AG10803 (cell line): Measurements from ENCODE around the gene OPN1MW3.
"Not testable (repeated sequence)": the region's sequence is repeated elsewhere in the genome, so short reads cannot be mapped to it uniquely, and the experiment has no call there.

Source experiments
- DNase-seq: peaks from one replicate; pipeline ENCODE4 v3.0.0; 2010; ENCODE audit warnings: low read depth
- H3K4me3 ChIP-seq: 2 replicates; pipeline ENCODE4 v1.5.1; 2011; ENCODE audit warnings: mild to moderate bottlenecking, low read length, control low read depth

OPN1MW3 gene

DNA sequence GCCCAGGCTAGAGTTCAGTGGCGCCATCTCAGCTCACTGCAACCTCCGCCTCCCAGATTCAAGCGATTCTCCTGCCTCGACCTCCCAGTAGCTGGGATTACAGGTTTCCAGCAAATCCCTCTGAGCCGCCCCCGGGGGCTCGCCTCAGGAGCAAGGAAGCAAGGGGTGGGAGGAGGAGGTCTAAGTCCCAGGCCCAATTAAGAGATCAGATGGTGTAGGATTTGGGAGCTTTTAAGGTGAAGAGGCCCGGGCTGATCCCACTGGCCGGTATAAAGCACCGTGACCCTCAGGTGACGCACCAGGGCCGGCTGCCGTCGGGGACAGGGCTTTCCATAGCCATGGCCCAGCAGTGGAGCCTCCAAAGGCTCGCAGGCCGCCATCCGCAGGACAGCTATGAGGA is at the start of gene OPN1MW3:
TSS of gene OPN1MW3 (plus strand) at position 301 of the 400 bp plus-strand sequence. CDS start at position 339, 38 bp downstream.
- H3K4me3 ChIP-seq, DNase-seq: not testable (repeated sequence)

DNA sequence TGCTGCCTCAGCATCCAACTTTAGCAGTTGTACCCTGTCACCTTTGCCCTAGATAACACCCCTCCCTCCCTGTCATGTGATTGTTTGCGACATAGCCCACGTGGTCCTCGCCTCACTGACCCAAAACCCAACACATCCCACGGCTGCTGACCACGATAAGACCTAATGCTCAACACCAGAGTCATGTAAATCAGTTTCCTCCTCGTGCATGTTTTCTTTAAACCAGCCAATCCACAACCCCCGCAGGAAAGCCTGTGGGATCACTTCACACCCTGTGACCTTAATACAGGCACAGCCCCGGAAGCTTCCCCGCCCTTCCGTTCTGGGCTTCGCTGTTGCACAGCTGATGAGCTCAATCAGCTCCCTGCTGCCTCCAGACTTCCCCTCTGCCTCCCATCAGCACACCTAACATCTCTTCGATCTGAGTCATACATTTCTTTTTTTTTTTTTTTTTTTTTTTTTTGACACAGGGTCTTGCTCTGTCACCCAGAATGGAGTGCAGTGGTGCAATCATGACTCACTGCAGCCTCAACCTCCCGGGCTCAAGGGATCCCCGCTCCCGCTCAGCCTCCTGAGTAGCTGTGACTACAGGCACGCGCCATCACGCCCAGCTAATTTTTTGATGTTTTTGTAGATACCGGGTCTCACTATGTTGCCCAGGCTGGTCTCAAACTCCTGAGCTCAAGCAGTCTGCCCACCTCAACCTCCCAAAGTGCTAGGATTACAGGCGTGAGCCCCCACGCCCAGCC is 47.5 kb upstream of the OPN1MW3 start:
- DNase-seq, H3K4me3 ChIP-seq: not testable (repeated sequence)

DNA sequence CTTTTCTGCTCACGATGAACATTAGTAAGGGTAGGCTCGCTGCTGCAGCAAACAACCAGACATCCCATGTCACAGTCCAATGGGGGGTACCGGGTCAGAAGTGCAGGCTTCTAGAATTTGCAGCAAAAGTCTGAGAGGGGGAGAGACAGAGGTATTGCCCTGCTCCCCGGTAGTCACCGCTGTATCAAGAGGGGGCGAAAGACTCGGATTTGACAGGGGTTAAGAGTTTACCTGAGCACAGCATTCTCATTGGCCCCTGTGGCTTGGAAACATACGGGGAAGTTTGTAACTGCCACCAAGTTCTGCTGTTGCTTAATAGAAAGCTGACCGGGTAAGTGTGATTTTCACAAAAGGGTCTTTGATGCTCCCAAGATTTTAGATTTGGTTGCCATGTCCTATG is 46.3 kb upstream of the OPN1MW3 start:
- H3K4me3 ChIP-seq, DNase-seq: not testable (repeated sequence)

DNA sequence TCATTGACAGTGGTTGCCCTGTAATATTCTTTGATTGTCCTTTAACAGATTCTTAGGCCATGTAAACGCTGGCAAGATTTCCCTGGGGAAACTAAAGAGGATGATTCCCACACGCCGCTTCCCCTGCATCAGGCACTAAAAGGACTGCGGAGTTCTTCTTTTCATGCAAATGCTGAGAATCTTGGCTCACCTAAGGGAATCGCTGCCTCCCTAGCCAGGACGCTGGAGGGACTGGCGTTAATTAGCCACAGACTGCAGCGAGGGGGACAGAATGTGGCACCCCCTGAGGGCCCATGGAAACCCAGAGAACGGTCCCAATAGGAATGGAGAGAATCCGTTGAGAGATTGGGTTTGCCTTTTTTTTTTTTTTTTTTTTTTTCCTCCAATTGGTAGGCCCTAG is 45.9 kb upstream of the OPN1MW3 start:
- DNase-seq, H3K4me3 ChIP-seq: not testable (repeated sequence)

DNA sequence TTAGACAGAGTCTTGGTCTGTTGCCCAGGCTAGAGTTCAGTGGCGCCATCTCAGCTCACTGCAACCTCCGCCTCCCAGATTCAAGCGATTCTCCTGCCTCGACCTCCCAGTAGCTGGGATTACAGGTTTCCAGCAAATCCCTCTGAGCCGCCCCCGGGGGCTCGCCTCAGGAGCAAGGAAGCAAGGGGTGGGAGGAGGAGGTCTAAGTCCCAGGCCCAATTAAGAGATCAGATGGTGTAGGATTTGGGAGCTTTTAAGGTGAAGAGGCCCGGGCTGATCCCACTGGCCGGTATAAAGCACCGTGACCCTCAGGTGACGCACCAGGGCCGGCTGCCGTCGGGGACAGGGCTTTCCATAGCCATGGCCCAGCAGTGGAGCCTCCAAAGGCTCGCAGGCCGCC is 37.9 kb upstream of the OPN1MW3 start, which contains the start of gene OPN1MW2:
TSS of gene OPN1MW2 (plus strand) at position 301 of the 400 bp plus-strand sequence. CDS start at position 361, 60 bp downstream.
- not testable (repeated sequence) for DNase-seq, H3K4me3 ChIP-seq

DNA sequence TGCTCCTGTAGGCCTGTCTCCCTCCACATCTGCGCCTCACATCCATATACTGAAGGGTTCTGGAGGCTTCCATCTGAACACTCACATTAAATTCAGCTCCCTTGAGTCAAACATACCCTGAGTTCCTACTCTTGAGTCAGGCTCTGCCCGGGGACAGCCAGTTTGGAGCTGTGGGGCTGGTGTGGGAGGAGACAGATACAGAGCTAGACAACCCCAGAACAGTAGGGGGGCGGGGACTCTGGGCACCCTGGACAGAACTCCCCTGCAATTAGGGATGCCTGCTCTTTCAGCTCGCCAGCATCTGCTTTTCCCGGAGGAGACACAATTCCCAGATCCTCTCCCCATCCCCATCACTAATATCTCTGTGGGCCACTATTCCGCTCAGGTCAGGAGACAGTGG is 32.1 kb upstream of the OPN1MW3 start:
- H3K4me3 ChIP-seq, DNase-seq: not testable (repeated sequence)

DNA sequence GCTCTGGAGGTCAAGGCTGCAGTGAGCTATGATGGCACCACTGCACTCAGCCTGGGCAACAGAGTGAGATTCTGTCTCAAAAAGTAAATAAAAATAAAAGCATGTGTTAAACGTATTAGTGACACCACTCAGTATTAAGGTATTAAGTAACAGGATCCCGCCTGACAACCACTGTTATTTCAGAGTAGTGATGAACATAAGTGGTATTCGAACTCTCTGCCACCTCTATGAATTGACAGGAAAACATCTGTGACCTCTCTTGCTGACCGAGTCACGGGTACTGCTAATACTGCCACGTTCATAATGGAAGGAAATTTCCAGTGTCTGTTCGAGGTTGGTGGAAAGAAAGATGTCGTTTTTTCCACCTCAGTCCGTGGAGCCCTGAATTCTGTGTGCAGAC is 30.7 kb upstream of the OPN1MW3 start:
- not testable (repeated sequence) for DNase-seq, H3K4me3 ChIP-seq

DNA sequence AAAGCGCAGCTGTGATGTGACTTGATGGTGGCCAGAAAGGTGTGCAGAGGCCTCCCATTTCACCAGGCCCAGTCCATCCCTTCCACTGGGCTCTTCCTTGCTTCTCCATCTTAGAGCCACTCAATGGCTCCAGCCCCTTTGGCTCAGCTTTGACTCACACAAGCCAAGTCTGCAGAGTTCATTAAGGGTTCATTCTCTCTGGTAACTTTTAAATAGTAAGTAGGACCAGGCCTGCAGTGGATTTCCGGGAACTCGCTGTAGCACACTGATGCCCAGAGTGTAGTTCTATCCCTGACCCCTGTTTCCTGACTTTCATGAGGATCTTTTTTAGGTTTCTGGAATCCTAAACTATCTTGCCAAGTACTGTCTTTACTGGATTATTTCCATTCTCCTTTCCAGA is 25.9 kb upstream of the OPN1MW3 start:
- not testable (repeated sequence) for H3K4me3 ChIP-seq, DNase-seq

DNA sequence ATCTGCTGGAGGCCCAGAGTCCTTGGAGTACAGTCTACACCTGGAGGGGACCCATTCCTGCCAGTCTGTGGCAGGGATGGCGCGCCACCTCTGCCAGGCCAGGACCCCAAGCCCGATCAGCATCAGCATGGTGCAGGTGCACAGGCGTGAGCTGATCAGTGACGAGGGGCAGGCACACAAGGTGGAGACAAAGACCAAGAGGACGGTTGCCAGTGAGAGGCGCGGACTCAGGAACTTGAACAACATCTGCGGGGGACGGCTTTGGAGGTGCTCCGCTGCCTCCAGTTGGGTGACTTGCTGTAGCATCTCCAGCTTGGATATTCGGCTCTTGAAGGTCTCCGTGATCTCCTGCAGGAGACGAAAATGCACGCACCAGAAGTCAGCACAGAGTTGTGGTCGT is 23.8 kb upstream of the OPN1MW3 start:
- DNase-seq, H3K4me3 ChIP-seq: not testable (repeated sequence)

DNA sequence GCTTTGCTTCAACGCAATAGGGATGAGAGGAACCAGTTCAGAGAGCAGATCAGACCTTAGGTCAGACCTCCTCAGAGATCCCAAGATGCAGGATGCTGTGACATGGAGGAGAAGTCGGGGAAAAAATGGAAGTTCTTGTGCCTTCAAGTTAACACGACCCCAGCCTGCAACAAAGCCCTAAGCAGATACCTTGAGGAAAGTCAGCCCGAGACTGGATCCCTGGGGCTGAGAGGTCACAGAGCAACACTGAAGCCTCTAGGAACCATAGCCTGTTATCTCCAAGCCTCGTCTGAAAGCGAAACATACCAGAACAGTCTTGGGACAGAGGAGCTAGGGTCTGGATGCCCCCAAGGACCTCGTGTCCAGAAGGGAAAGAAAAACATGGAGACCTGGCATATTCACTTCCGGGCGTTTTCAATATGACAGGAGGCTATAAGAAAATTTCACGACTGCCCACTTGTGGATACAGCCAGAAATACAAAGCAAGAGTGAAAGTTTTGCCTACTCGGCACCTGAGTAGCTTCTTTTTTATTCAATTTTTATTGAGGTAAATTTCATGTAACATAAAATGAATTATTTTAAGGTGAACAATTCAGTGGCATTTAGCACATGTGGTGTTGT is 18.3 kb upstream of the OPN1MW3 start:
- not testable (repeated sequence) for H3K4me3 ChIP-seq, DNase-seq

DNA sequence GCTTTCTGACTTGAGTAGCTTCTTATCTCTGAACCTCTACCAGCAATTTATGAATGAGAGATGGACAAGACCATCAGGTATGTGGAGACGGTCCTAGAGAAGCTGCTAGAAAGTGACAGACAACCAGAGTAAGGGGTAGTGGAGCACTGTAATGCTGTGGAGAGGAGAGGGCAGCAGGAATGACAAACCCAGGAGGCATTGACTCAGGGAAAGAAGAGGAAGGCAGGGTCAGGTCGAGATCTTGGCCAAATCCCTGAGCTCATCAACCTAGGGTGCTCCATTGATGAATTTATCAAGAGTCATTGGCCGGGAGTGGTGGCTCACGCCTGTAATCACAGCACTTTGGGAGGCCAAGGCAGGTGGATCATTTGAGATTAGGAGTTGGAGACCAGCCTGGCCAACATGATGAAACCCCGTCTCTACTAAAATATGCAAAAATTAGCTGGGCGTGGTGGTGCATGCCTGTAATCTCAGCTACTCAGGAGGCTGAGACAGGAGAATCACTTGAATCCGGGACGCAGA is 17.3 kb upstream of the OPN1MW3 start:
- not testable (repeated sequence) for DNase-seq, H3K4me3 ChIP-seq

DNA sequence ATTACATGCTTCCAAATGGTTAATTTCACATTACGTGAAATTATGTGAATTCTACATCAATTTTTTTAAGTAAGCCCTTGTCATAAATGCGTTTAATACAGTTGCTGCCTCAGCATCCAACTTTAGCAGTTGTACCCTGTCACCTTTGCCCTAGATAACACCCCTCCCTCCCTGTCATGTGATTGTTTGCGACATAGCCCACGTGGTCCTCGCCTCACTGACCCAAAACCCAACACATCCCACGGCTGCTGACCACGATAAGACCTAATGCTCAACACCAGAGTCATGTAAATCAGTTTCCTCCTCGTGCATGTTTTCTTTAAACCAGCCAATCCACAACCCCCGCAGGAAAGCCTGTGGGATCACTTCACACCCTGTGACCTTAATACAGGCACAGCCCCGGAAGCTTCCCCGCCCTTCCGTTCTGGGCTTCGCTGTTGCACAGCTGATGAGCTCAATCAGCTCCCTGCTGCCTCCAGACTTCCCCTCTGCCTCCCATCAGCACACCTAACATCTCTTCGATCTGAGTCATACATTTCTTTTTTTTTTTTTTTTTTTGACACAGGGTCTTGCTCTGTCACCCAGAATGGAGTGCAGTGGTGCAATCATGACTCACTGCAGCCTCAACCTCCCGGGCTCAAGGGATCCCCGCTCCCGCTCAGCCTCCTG is 9.9 kb upstream of the OPN1MW3 start:
- not testable (repeated sequence) for H3K4me3 ChIP-seq, DNase-seq

DNA sequence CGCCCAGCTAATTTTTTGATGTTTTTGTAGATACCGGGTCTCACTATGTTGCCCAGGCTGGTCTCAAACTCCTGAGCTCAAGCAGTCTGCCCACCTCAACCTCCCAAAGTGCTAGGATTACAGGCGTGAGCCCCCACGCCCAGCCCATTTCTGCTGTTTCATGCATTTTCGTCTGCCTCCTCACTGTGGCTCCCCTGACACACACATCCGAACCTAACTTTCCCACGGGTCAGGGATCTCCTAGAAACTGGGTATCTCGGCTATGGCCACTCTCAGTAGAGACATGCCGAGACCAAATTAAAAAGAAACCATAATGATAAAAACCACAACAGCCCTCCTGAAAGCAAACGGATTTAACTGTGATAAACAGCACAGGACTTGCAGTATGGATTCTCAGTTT is 9.3 kb upstream of the OPN1MW3 start:
- DNase-seq, H3K4me3 ChIP-seq: not testable (repeated sequence)

DNA sequence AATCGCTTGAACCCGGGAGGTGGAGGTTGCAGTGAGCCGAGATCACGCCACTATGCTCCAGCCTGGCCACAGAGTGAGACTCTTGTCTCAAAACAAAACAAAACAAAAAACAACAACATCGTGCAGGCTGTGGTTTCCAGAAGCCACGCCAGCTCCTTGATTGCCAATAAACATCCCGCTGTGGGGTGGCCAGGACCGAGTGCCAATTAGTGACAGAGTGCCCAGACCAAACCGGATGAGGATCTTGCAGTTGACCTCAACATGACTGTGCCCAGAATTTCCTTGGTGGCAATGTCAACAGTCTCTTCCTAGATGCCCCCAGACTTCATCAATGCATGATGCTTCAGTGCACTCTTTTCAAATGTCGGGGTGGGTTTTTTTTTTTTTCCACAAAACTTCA is 1.3 kb downstream of the OPN1MW3 start:
- not testable (repeated sequence) for DNase-seq

DNA sequence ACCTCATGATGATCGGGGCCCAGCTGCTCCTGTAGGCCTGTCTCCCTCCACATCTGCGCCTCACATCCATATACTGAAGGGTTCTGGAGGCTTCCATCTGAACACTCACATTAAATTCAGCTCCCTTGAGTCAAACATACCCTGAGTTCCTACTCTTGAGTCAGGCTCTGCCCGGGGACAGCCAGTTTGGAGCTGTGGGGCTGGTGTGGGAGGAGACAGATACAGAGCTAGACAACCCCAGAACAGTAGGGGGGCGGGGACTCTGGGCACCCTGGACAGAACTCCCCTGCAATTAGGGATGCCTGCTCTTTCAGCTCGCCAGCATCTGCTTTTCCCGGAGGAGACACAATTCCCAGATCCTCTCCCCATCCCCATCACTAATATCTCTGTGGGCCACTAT is 5.7 kb downstream of the OPN1MW3 start:
- DNase-seq, H3K4me3 ChIP-seq: not testable (repeated sequence)

More for the DNA sequence above, 1.3 kb downstream of the OPN1MW3 start:
- H3K4me3 ChIP-seq = not testable (repeated sequence)

DNA sequence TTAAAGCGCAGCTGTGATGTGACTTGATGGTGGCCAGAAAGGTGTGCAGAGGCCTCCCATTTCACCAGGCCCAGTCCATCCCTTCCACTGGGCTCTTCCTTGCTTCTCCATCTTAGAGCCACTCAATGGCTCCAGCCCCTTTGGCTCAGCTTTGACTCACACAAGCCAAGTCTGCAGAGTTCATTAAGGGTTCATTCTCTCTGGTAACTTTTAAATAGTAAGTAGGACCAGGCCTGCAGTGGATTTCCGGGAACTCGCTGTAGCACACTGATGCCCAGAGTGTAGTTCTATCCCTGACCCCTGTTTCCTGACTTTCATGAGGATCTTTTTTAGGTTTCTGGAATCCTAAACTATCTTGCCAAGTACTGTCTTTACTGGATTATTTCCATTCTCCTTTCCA is 11.9 kb downstream of the OPN1MW3 start:
- not testable (repeated sequence) for DNase-seq, H3K4me3 ChIP-seq

DNA sequence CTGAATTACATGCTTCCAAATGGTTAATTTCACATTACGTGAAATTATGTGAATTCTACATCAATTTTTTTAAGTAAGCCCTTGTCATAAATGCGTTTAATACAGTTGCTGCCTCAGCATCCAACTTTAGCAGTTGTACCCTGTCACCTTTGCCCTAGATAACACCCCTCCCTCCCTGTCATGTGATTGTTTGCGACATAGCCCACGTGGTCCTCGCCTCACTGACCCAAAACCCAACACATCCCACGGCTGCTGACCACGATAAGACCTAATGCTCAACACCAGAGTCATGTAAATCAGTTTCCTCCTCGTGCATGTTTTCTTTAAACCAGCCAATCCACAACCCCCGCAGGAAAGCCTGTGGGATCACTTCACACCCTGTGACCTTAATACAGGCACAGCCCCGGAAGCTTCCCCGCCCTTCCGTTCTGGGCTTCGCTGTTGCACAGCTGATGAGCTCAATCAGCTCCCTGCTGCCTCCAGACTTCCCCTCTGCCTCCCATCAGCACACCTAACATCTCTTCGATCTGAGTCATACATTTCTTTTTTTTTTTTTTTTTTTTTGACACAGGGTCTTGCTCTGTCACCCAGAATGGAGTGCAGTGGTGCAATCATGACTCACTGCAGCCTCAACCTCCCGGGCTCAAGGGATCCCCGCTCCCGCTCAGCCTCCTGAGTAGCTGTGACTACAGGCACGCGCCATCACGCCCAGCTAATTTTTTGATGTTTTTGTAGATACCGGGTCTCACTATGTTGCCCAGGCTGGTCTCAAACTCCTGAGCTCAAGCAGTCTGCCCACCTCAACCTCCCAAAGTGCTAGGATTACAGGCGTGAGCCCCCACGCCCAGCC is 27.3 kb downstream of the OPN1MW3 start:
- not testable (repeated sequence) for DNase-seq, H3K4me3 ChIP-seq

DNA sequence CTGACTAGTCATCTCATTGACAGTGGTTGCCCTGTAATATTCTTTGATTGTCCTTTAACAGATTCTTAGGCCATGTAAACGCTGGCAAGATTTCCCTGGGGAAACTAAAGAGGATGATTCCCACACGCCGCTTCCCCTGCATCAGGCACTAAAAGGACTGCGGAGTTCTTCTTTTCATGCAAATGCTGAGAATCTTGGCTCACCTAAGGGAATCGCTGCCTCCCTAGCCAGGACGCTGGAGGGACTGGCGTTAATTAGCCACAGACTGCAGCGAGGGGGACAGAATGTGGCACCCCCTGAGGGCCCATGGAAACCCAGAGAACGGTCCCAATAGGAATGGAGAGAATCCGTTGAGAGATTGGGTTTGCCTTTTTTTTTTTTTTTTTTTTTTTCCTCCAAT is 29.0 kb downstream of the OPN1MW3 start:
- DNase-seq, H3K4me3 ChIP-seq: not testable (repeated sequence)
